ENCODE data around the gene SELENOW.
"Not testable (repeated sequence)": the region's sequence is repeated elsewhere in the genome, so short reads cannot be mapped to it uniquely, and the experiment has no call there.

Gene SELENOW

DNA sequence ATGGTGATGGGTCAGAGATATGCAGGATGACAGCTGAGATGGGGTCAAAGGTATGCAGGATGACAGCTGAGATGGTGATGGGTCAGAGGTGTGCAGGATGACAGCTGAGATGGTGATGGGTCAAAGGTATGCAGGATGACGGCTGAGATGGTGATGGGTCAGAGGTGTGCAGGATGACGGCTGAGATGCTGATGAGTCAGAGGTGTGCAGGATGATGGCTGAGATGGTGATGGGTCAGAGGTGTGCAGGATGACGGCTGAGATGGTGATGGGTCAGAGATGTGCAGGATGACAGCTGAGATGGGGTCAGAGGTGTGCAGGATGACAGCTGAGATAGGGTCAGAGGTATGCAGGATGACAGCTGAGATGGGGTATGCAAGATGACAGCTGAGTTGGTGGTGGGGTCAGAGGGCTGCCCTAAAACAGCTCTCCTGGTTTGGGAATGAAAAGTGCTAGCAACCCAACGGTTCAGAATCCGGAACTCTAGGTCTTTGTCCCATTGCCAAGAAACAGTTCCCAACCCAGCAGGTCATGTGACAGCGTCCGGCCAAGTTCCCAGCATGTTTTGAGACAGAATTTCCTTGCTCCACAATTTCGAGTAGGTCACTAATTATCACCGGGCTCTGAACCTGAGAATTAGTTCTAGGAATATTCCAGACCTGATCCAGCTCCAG, 3.2 kb downstream of the SELENOW start:
- no peak for DNase-seq (ENCODE audit: low read depth in 2 of 2, low spot score in 1 of 2)

- no peak for DNase-seq (ENCODE audit: low read depth in 2 of 2, low spot score in 1 of 2)
Measured at GRCh38 chr19:47786566-47786965, 8.1 kb downstream of the SELENOW start.

- DNase-seq (ENCODE audit: low read depth in 2 of 2, low spot score in 1 of 2): not testable (repeated sequence)
Measured at GRCh38 chr19:47787307-47787706, 8.8 kb downstream of the SELENOW start.

DNA sequence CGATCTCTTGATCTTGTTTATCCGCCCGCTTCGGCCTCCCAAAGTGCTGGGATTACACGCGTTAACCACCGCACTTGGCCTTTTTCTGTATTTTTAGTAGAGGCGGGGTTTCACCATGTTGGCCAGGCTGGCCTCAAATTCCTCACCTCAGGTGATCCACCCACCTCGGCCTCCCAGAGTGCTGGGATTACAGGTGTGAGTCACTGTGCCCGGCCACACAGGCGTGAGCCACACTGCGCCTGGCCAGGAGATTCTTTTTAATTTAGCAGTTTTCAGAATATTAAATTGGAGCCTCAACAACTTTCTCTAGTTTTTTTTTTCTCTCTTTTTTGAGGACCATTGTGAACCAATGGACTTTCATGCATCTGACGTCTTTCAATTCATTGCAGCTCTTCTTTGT, 11.3 kb downstream of the SELENOW start:
- not testable (repeated sequence) for DNase-seq (ENCODE audit: low read depth in 2 of 2, low spot score in 1 of 2)

DNA sequence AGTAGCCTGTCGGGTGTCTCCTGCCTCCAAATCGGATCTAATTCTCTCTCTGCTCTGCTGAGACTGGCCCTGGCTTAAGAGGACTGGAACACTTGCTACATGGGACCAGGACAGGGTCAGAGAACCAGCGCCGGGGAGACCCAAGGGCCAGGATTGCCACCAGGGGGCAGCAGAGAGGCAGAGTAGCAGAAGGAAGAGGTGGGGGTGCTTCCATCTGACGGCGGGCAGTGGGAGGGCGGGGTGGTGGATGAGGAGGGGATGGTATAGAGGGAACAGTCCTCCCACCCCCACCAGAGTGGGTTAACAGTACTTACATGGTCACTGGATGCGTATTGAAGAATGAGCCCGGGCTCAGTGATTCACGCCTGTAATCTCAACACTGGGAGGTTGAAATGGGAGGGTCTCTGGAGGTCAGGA, 11.9 kb downstream of the SELENOW start:
- DNase-seq (ENCODE audit: low read depth in 2 of 2, low spot score in 1 of 2): peak; percentile 59 to 83

GRCh38 chr19:47792616-47793015, 14.1 kb downstream of the SELENOW start:
- DNase-seq (ENCODE audit: low read depth in 2 of 2, low spot score in 1 of 2): no peak

GRCh38 chr19:47794526-47794925, 16.0 kb downstream of the SELENOW start:
- no peak for DNase-seq (ENCODE audit: low read depth in 2 of 2, low spot score in 1 of 2)

DNA sequence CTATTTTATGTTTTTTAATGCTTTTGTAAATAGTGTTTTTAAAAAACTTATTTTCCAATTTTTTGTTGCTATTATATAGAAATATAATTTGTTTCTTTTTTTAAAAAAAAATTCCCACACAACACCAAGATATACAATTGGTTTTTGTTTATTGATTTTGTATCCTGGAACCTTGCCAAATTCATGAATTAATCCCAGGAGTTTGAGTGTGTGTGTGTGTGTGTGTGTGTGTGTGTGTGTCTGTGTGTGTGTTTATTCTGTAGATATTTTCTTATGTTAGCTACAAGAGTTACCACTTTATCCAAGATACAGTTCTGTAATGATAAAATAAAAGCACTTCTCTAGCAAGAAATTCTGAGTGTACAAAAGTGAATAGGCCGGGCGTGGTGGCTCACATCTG, 18.3 kb downstream of the SELENOW start:
- no peak for DNase-seq (ENCODE audit: low read depth in 2 of 2, low spot score in 1 of 2)

DNA sequence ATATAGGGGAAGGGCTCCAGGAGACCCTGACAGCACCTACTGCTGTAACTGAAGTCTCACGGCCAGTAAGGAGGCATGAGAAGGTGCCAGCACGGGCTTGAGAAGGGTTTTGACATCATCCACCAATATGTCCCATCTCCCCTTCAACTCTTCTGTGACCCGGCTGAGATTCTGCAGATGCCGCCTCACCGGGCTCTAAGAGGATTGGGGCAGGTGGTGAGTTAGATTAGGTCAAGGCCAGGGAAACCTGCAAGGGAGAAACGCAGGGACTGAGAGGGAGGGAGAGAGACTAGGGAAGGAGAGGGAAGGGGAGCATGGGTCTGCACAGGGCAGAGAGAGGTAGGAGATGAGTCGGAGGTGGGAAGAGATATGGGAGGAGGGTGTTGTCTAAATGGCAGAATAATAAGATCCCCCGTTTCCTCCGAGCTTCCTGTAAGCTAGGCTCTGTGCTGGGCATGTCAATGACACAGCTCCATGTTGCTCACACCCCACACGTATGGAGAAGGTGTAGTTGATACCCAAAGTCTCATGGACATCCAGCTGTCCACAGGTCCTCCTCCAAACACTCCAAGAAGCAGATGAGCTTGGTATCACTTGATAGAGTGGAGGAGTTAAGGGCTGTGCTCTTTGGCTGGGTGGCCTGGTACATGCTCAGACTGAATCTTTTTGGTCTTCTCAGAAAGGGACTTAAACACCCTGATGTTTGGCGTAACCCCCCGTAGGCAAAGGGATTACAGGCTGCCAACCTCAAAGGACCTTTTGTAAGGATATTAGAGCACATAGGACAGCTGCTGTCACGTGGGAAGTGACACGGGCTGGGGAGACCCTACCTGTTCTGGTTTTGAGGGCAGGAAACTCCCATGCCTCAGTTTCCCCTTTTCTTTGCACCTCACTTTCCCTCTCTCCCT, 19.7 kb downstream of the SELENOW start:
- no peak for DNase-seq (ENCODE audit: low read depth in 2 of 2, low spot score in 1 of 2)

DNA sequence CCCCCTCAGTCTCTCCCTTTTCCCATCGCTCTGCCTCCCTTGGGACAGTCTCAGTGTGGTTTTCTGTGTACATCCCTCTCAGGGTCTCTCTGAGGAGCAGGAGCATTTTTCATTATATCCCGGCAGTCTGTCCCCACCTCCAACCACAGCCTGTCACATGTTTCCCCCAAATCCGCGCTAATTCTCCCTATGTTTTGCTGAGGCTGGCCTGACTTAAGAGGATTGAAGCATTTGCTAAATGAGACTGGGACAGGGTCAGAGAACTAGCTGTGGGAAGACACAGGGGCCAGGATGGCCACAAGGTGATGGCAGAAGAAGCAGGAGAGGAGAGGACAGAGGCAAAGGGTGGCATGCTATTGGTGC, 20.4 kb downstream of the SELENOW start:
- DNase-seq (ENCODE audit: low read depth in 2 of 2, low spot score in 1 of 2): no peak

GRCh38 chr19:47801270-47801669, 22.8 kb downstream of the SELENOW start:
- DNase-seq (ENCODE audit: low read depth in 2 of 2, low spot score in 1 of 2): no peak

GRCh38 chr19:47802521-47803043, 24.1 kb downstream of the SELENOW start:
- no peak for DNase-seq (ENCODE audit: low read depth in 2 of 2, low spot score in 1 of 2)

DNA sequence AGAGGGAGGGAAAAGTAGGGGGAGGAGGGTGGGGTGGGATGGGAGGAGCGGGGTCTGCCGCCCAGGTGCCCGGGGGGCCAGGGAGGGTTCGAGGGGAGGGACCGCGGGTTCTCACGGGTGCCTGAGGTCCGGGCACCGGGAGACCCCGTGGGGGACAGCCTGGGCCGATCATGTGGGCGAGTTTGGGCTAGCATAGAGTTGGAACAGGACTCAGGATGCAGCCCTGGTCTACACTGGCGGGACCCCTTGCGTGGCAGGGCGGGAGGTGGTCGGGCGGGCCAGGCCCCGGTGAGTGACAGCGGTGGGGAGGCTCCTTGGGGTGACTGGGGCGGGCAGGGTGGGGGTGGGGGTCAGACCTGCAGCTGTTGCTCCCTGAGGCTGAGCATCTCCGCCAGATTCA, 24.6 kb downstream of the SELENOW start:
- not testable (repeated sequence) for DNase-seq (ENCODE audit: low read depth in 2 of 2, low spot score in 1 of 2)

GRCh38 chr19:47803671-47804070, 25.2 kb downstream of the SELENOW start:
- DNase-seq (ENCODE audit: low read depth in 2 of 2, low spot score in 1 of 2): not testable (repeated sequence)

DNA sequence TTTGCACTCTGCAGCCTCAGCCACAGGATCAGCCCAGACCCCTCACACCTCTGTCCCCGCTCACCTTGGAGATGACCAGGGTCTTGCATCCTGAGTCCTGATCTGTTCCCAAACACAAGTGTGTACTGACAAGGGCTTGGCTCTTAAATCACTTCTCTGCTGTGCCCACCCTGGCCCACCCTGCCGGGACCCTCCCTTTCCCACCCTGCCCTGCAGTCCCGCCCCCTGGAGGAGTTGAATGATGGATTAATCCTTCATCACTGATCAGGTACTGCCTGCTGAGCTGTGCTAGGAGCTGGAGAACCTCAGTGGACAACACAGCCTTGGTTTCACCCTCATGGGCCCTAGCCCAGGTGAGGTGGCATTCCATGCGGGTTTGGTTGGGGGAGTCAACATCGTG, 25.9 kb downstream of the SELENOW start, which contains the start of gene TPRX1:
TSS of gene TPRX1 (minus strand) at position 101 of the 400 bp plus-strand sequence. CDS start at position 89, 12 bp downstream.
- DNase-seq (ENCODE audit: low read depth in 2 of 2, low spot score in 1 of 2): not testable (repeated sequence)

DNA sequence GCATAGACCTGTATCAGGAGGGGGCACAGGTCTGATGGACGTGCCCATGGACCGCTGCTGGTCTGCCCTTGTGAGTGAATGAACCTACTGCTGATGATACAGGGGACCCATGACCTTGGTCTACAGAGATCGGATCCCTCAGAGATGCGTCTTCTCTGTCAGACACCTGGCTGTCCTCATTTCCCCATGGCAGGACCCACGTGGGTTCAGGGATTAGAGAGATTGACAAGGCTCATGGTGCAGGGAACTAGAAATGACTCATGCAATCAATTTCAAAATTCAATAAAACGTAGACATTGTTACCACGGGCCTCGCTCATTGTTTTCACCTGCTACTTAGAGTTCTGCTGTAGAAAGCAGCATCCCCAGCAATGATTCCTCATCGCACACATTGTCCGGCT, 26.8 kb downstream of the SELENOW start:
- no peak for DNase-seq (ENCODE audit: low read depth in 2 of 2, low spot score in 1 of 2)

GRCh38 chr19:47806435-47806834, 27.9 kb downstream of the SELENOW start:
- DNase-seq (ENCODE audit: low read depth in 2 of 2, low spot score in 1 of 2): no peak

- DNase-seq (ENCODE audit: low read depth in 2 of 2, low spot score in 1 of 2): peak; percentile 28 to 54
Measured at GRCh38 chr19:47813304-47813994, 34.9 kb downstream of the SELENOW start.

DNA sequence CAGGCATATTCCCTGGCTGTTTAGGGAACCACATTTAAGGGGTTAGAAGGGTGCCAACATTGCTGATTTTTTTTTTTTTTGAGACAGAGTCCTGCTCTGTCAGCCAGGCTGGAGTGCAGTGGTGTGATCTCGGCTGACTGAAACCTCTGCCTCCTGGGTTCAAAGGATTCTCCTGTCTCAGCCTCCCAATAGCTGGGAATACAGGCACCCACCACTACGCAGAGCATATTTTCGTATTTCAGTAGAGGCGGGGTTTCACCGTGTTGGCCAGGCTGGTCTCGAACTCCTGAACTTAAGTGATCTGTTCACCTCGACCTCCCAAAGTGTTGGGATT, 35.5 kb downstream of the SELENOW start:
- DNase-seq (ENCODE audit: low read depth in 2 of 2, low spot score in 1 of 2): no peak

GRCh38 chr19:47816270-47816669, 37.8 kb downstream of the SELENOW start:
- DNase-seq (ENCODE audit: low read depth in 2 of 2, low spot score in 1 of 2): not testable (repeated sequence)

DNA sequence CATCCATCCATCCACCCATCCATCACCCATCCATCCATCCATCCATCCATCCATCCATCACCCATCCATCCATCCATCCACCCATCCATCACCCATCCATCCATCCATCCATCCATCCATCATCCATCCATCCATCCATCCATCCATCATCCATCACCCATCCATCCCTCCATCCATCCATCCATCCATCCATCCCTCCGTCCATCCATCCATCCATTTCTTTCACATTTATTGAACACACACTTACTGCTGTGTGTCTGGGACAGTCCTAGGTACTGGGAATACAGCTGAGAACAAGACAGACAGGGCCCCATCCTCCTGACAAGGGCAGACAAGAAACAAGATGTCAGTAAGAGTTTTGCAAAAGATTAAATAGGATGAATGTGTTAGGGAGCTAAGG, 39.7 kb downstream of the SELENOW start:
- not testable (repeated sequence) for DNase-seq (ENCODE audit: low read depth in 2 of 2, low spot score in 1 of 2)

DNA sequence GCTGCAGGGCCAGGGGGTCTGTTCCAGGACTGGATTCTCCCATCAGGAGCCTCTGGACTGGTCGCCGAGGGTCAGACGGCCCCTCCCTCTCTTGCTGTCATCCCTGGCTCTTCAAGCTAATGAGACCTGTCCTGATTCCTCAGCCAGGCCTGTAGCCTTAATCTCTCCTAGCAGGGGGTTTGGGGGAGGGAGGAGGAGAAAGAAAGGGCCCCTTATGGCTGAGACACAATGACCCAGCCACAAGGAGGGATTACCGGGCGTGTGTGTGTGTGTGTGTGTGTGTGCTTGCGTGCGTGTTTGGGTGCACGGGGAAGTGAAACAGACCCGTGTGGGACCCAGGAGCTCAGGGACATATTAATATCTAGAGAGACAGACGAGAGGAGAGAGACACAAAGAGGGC, 41.4 kb downstream of the SELENOW start:
- no peak for DNase-seq (ENCODE audit: low read depth in 2 of 2, low spot score in 1 of 2)

Data from stimulated activated CD8-positive, alpha-beta memory T cell treated with anti-CD3 and anti-CD28 coated beads, Interleukin-4, amount 100 ng/mL, for 4 hours (primary cell).